GM19455 (cell line): ENCODE measurements around the gene HSPB6.
"Not testable (repeated sequence)": the region's sequence is repeated elsewhere in the genome, so short reads cannot be mapped to it uniquely, and the experiment has no call there.

Experiments used
- ATAC-seq: cut with Tn5 transposase; IDR thresholded peaks from one replicate; pipeline ENCODE4 v1.9.1; 2021; ENCODE audit not compliant: unreplicated experiment

HSPB6 gene

DNA sequence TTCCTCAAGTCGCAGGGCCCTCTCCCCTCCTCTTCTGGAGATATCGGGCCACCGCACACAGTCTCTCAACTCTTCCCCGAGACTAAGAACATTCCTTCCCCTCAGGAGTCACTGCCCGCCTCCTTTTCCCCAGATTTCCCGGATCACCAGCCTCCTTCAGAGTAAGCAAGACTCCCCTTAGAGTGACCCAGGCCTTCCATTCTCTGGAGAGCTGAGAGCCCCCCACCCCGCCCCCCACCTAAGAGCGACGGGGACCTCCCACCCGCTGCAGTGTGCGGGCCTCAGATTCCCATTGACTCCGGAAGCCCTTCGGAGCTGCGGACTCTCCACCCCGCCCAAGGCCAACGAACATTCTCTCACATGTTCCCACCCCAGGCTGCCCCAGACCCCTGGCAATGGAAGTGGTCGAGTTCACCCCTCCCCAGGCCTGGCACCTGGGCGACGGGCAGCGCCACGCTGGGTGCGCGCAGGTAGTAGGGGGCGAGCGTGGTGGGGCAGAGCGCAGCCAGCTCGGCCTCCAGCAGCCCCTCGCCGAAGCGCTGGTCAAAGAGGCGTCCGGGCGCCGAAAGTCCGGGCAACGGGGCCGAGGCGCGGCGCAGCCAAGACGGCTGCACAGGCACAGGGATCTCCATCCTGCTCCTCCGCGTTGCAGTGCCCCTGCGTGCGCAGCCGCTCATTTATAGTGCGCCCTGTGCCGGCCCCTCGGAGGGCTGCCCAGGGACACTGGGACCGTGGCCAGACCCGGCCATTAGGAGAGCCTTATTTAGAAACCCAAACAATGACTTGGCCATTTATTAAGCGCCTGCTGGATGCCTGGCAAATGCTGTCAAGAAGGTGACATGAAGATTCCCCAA is at the start of gene HSPB6:
Gene HSPB6, minus strand, starts transcription at position 653 of the 854 bp plus-strand sequence. Its CDS starts 21 bp downstream, at position 632.
- ATAC-seq, result no peak

- no peak for ATAC-seq
Measured at GRCh38 chr19:35806597-35806996, 49.8 kb upstream of the HSPB6 start.

GRCh38 chr19:35805526-35806102 is 48.8 kb upstream of the HSPB6 start:
- no peak for ATAC-seq

GRCh38 chr19:35801828-35802227 is 45.0 kb upstream of the HSPB6 start:
- no peak for ATAC-seq

- no peak for ATAC-seq
Measured at GRCh38 chr19:35797663-35798062, 40.8 kb upstream of the HSPB6 start.

DNA sequence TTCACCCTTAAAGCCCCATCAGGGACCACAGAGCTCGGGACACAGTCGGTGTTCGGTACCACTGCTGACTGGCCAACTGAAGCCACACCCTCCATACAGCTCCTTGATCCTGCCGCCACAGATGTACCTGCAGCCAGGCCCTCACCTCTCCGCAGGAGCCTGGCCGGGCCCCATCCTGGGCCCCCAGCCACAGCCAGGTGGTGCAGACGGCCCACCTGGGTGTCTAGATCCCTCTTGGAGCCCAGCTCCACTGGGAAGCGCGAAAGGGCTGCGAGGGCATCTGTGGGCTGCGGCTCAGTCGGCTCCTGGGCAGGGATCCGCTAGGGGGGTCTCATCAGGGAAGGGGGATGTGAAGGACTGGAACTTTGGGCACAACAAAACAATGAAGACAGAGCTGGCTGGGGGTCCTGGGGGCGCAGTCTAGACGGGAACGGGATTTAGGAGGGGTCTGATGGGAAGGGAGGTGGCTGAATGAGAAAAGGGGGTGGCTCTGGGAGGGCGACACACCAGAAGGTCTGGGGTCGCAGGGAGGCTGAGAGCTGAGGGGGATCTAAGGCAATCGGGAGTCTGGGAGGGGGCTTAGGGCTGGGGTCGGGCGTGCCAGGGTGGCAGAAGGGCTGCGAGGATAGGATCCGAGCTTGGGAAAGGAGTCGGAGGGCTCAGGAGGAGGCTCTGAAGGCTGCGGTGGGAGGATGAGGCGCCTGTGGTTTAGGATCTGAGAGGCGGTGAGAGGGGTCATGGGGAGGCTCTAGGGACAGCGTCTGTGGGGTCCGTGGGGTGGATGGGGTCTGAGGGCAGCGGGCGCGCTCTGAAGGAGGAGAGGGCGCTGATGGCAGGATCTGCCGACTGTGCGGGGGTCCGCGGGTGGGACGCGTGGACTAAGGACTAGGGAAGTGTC is 40.1 kb upstream of the HSPB6 start:
- no peak for ATAC-seq

GRCh38 chr19:35795564-35795963 is 38.7 kb upstream of the HSPB6 start:
- ATAC-seq, result not testable (repeated sequence)

- no peak for ATAC-seq
Measured at GRCh38 chr19:35793381-35794165, 36.7 kb upstream of the HSPB6 start.

- ATAC-seq, result no peak
Measured at GRCh38 chr19:35792888-35793287, 36.1 kb upstream of the HSPB6 start.

- no peak for ATAC-seq
Measured at GRCh38 chr19:35792312-35792711, 35.5 kb upstream of the HSPB6 start.

GRCh38 chr19:35791814-35792279 is 35.0 kb upstream of the HSPB6 start:
- ATAC-seq, result no peak

DNA sequence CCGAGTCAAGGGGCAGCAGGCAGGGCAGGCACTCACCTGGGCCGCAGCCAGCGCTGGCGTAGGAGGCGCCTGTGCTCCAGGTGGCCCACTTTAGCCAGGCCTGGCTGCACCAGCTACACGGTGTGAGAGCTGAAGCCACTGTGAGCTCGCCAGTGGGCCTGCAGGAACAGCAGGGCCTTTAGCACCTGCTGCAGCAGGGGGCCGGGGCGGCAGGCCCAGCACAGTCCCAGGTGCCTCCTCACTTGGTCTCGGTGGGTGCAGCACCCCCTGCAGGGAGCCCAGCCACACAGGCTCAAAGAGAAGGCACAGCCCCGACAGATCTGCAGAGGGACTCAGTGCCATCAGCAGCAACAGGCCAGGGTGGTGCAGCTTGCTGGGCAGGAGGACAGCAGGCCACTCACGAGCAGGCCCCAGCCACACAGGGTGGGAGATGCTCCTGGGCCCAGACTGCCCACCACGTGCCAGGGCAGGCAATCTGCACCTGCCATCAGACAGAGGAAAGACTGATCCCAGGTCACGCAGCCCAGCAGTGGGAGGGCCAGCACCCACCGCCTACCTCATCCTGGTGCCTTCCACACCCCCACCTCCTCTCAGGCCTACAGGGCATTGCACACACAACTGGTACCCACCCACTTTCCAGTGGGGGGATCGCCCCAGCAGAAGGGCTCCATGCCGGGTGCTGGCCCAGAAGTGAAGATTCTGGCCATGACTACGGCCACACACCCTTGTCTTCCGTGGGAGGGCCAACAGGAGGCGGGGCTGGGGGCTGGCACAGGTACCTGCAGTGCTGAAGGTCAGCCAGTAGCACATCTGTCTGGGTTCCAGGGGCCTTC is 34.4 kb upstream of the HSPB6 start:
- ATAC-seq, result no peak

GRCh38 chr19:35789978-35790944 is 33.4 kb upstream of the HSPB6 start:
- no peak for ATAC-seq

DNA sequence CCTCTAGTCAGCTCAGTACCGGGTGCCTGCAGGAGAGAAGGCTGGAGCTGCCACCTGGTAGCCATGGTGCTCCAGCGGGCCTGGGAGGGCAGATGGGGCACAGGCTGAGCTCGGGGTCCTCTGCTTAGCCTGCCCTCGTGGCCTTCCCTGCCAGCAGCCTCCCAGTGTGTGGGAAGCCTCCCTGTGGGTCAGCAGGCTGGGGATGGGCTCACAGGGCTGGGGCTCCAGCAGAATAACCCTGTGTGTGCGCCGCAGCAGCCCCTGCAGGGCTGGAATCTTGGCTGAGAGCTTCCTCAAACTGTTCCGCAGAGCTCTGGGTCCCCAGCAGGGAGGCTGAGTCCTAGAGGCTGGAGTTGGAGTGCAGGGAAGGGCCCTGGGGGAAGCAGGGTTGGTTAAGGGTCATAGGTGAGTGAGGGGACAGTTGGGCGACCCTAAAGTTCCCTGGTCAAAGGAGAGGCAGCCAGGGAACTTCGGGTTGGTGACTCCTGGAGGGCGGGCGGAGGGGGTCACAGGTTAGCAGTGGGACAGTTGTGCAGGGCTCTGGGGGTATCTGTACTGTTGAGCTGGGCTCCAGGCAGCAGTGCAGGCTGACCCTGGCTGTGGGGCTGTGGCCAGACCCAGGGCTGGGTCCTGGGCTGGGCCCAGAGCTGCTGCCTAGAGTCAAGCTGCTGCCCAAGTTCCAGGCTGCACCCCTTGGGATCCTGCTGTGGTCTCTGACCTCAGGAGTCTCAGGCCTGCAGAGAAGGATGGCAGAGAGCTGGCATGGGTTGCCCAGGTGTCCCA is 32.6 kb upstream of the HSPB6 start:
- ATAC-seq, result no peak

DNA sequence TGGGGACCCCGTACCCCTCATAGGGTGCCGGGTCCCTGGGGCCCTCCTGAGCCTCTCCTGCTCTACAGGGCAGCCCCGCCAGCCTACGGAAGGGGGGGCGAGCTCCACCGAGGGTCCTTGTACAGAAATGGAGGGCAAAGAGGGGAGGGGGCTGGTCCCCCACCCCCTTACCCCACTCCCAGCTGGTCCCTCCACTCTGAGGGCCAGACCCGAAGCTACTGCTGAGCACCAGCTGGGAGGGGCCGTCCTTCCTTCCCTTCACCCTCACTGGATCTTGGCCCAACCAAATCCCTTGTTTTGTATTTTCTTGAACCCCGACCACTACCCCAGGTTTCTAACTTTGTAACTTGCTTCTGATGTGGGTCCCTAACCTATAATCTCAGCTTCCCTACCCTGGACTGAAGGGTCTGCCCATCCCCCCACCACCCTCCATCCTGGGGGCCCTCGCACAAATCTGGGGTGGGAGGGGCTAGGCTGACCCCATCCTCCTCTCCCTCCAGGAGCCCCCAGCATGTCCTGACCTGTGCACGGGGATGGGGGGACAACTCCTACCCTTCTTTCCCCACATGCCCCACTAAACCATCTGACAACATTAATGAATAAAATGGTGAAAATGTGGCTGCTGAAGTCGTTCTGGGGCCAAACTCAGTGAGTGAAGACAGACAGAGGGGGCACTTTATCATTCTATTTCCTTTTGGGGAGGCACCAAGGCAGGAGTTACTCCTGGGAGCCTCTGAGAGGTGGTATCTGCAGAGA is 31.6 kb upstream of the HSPB6 start:
- no peak for ATAC-seq

DNA sequence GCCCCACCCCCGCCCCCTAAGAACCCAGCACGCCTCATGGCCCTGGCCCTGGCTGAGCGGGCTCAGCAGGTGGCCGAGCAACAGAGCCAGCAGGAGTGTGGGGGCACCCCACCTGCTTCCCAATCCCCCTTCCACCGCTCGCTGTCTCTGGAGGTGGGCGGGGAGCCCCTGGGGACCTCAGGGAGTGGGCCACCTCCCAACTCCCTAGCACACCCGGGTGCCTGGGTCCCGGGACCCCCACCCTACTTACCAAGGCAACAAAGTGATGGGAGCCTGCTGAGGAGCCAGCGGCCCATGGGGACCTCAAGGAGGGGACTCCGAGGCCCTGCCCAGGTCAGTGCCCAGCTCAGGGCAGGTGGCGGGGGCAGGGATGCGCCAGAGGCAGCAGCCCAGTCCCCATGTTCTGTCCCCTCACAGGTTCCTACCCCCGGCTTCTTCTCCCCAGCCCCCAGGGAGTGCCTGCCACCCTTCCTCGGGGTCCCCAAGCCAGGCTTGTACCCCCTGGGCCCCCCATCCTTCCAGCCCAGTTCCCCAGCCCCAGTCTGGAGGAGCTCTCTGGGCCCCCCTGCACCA is 30.5 kb upstream of the HSPB6 start:
- no peak for ATAC-seq
